Cardiac muscle cell (in vitro differentiated cells and primary cell): ENCODE measurements around the gene INSYN2B. TPM values are rescaled to one million over a fixed set of nuclear protein-coding genes. Genes with fewer than 3 reads are reported as not detected.

ENCODE experiments used
- DNase-seq, 2 donors: peaks; one replicate each; pipeline versions ENCODE4 v3.0.0 to v3.0.0-alpha.2; 2010 to 2017; ENCODE audit warnings: low read depth in 1 of 2, low spot score in 1 of 2
- H3K27ac ChIP-seq: fragments of 200-600 bp; sonication (generic); 2 replicates; pipeline ENCODE4 v1.5.1; 2016
- H3K27me3 ChIP-seq: fragments of 200-600 bp; sonication (generic); 2 replicates; pipeline ENCODE4 v1.6.0; 2016; ENCODE audit warnings: control low read depth
- H3K36me3 ChIP-seq: fragments of 200-600 bp; sonication (generic); 2 replicates; pipeline ENCODE4 v1.5.1; 2016; ENCODE audit warnings: control low read depth
- H3K4me1 ChIP-seq: fragments of 200-600 bp; sonication (generic); 2 replicates; pipeline ENCODE4 v1.8.1; 2017; ENCODE audit warnings: low read depth, mild to moderate bottlenecking, mixed run types
- H3K4me3 ChIP-seq: fragments of 200-600 bp; sonication (generic); 2 replicates; pipeline ENCODE4 v1.5.1; 2016; ENCODE audit warnings: mild to moderate bottlenecking
- H3K9me3 ChIP-seq: fragments of 200-600 bp; sonication (generic); 2 replicates; pipeline ENCODE4 v1.5.1; 2017; ENCODE audit warnings: low read depth, mild to moderate bottlenecking, control low read depth
- polyA plus RNA-seq: library from polyadenylated mRNA; unstranded; fragments of >200 nt; fragmentation: Nextera tagmentation; extraction: Ambion mirVana; gene quantifications from 2 replicates; pipeline ENCODE4 v1.2.1, GENCODE V29; 2016
- total RNA-seq: library from RNA; depleted of rRNA; stranded (reverse); fragments of >200 nt; gene quantifications from 2 replicates; pipeline ENCODE4 v1.2.3, GENCODE V29; 2016
- TF ChIP-seq, protein P1 (sequence below): IDR thresholded peaks from 2 replicates; pipeline ENCODE4 v1.5.1; 2012; ENCODE audit warnings: low read depth, mild to moderate bottlenecking, low read length

Gene INSYN2B
- total and polyA plus RNA-seq, 2 experiments from 2014 or later: 1.6 to 9.3 TPM

DNA sequence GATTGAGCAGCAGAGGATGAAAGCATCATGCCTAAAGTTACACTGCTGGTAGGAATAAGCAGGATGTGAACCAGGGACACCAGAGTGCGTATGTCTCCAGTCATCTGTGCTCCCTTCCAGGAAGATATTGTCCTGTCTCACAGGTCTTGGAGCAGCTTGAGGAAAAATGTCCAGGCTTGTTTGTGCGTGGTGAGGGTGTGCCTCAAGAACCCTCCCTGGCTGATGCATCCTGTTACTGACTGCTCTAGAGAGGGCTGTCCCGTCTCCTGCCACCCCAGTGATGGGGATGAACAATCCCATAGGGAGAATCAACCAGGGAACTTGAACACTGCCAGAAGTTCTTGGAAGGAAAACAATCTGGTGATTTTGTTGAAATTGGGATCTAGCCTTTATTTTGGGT is 132.0 kb downstream of the INSYN2B start:
- Histone ChIP-seq H3K27me3 (no peaks in the 10 kb centered on the region), H3K4me1 (peaks cover 8% of the 10 kb centered on the region), H3K9me3 (no peaks in the 10 kb centered on the region), H3K36me3 (no peaks in the 10 kb centered on the region), H3K27ac (no peak overlapping the region), H3K4me3 (no peak overlapping the region)
- TF ChIP-seq, protein P1, sequence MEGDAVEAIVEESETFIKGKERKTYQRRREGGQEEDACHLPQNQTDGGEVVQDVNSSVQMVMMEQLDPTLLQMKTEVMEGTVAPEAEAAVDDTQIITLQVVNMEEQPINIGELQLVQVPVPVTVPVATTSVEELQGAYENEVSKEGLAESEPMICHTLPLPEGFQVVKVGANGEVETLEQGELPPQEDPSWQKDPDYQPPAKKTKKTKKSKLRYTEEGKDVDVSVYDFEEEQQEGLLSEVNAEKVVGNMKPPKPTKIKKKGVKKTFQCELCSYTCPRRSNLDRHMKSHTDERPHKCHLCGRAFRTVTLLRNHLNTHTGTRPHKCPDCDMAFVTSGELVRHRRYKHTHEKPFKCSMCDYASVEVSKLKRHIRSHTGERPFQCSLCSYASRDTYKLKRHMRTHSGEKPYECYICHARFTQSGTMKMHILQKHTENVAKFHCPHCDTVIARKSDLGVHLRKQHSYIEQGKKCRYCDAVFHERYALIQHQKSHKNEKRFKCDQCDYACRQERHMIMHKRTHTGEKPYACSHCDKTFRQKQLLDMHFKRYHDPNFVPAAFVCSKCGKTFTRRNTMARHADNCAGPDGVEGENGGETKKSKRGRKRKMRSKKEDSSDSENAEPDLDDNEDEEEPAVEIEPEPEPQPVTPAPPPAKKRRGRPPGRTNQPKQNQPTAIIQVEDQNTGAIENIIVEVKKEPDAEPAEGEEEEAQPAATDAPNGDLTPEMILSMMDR: no peak
- no peak for DNase-seq

- TF ChIP-seq, protein P1: no peak
- Histone ChIP-seq H3K27ac (no peak overlapping the region), H3K36me3 (no peaks in the 10 kb centered on the region), H3K9me3 (no peaks in the 10 kb centered on the region), H3K4me3 (no peak overlapping the region), H3K27me3 (no peaks in the 10 kb centered on the region), H3K4me1 (peaks cover 8% of the 10 kb centered on the region)
- no peak for DNase-seq
Measured at GRCh38 chr5:169847519-169847918, 132.8 kb downstream of the INSYN2B start.

DNA sequence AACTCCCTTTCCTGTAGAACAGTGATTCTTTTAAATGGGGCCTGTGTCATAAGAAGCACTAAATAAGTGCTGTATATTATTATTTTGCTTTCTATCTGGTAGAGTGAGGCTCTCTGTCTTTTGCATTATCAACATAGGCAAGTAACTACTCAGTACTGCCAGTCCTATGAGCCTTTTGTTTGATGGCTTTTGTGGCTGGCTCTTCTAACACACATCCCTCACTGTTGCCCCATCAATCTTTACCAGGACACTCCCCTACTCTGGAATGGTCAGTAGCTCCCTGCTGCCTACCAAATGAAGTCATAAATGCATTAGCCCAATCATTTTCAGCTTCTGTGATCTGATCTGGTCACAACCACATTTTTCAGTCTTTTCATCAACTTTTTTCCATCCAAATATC is 137.6 kb downstream of the INSYN2B start:
- no peak overlapping the region for H3K27ac ChIP-seq
- no peaks in the 10 kb centered on the region for H3K36me3 ChIP-seq
- TF ChIP-seq, protein P1: no peak
- no peak overlapping the region for H3K4me3 ChIP-seq
- no peaks in the 10 kb centered on the region for H3K9me3 ChIP-seq
- peaks cover 8% of the 10 kb centered on the region for H3K4me1 ChIP-seq
- DNase-seq: no peak
- no peaks in the 10 kb centered on the region for H3K27me3 ChIP-seq

- no peak overlapping the region for H3K27ac ChIP-seq
- H3K27me3 ChIP-seq: no peaks in the 10 kb centered on the region
- H3K9me3 ChIP-seq: no peaks in the 10 kb centered on the region
- TF ChIP-seq, protein P1: no peak
- DNase-seq: no peak
- H3K36me3 ChIP-seq: no peaks in the 10 kb centered on the region
- H3K4me3 ChIP-seq: no peak overlapping the region
- peaks cover under 1% of the 10 kb centered on the region for H3K4me1 ChIP-seq
Measured at GRCh38 chr5:169840405-169840804, 139.9 kb downstream of the INSYN2B start.

GRCh38 chr5:169838688-169839087 is 141.6 kb downstream of the INSYN2B start:
- Histone ChIP-seq H3K9me3 (no peaks in the 10 kb centered on the region), H3K27me3 (no peaks in the 10 kb centered on the region), H3K36me3 (no peaks in the 10 kb centered on the region), H3K4me1 (no peaks in the 10 kb centered on the region), H3K27ac (no peak overlapping the region), H3K4me3 (no peak overlapping the region)
- DNase-seq: no peak
- TF ChIP-seq, protein P1: no peak

DNA sequence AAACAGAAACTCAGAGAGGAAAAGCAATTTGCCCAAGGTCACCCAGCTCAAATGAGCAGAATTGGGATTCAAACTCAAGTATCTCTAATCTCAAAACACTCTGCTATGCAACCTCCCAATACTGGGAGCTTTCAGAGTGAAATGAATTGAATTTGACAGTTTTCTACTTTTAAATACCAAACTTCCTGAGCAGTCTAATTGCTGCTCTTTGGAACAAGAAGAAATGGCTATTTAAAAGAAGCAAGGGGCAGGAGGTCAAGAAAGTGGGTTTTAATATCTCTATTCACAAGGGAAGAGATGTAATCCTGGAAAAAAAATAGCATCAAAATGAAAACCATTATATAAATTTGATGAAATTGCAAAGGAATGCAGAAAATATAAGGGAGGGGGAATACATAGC is 142.6 kb downstream of the INSYN2B start:
- DNase-seq: no peak
- Histone ChIP-seq H3K27ac (no peak overlapping the region), H3K27me3 (no peaks in the 10 kb centered on the region), H3K4me3 (no peak overlapping the region), H3K4me1 (no peaks in the 10 kb centered on the region), H3K36me3 (no peaks in the 10 kb centered on the region), H3K9me3 (no peaks in the 10 kb centered on the region)
- TF ChIP-seq, protein P1: no peak
